ENCODE results near the gene NOL6. TPM values are rescaled to one million over a fixed set of nuclear protein-coding genes. Genes with fewer than 3 reads are reported as not detected.
A peak's percentile ranks its signal among the peaks of the same experiment; 100 is the strongest.

NOL6 gene
- polyA plus RNA-seq, 1 donor (not counting 4 experiments of a cell fraction or from before 2014, with no cell fraction given) = 63.6 TPM

- peaks cover 59 to 81% of the 10 kb centered on the region in 2 experiments for H3K36me3 ChIP-seq (ENCODE audit: control insufficient read depth in 2 of 2, extremely low read depth in 1 of 2, insufficient read depth in 2 of 2, low read length in 2 of 2)
- H4K20me1 ChIP-seq (ENCODE audit: control insufficient read depth, extremely low read depth, insufficient read depth, low read length) = no peaks in the 10 kb centered on the region
- no peak overlapping the region for H3K4me3 ChIP-seq (ENCODE audit: control insufficient read depth in 2 of 3, extremely low read depth in 1 of 3, insufficient read depth in 2 of 3, low read depth in 1 of 3, low read length in 3 of 3)
- peak overlapping the region; percentile 57 for H3K4me2 ChIP-seq (ENCODE audit: control insufficient read depth, extremely low read depth, insufficient read depth, low read depth, low read length)
- no peaks in the 10 kb centered on the region for H3K27me3 ChIP-seq (ENCODE audit: control insufficient read depth, extremely low read depth, insufficient read depth, low read length)
- FAIRE-seq = no peak
- dilution Hi-C loops (cut with MboI; ENCODE audit: extremely low pct_ligation_motif_present, low sequenced_read_pairs) = no loop called here
- H3K27ac ChIP-seq (ENCODE audit: control insufficient read depth, insufficient read depth, low read length) = peak overlapping the region; percentile 67
- no peaks in the 10 kb centered on the region for H3K9me3 ChIP-seq (ENCODE audit: control insufficient read depth, low read depth, low read length)
- H3K9ac ChIP-seq (ENCODE audit: control insufficient read depth, extremely low read depth, insufficient read depth, low read length) = peak overlapping the region; percentile 29
- no peak for DNase-seq (ENCODE audit: low read depth, low spot score)
- H3K4me1 ChIP-seq (ENCODE audit: control insufficient read depth, extremely low read depth, insufficient read depth, low read length) = peaks cover 57% of the 10 kb centered on the region
- no peak for TF ChIP-seq CTCF (optimal IDR thresholded peaks at IDR 0.05 in 1 of 3, IDR thresholded peaks at IDR 0.05 in 1 of 3, conservative IDR thresholded peaks at IDR 0.05 in 1 of 3; ENCODE audit: extremely low read depth in 1 of 3, insufficient read depth in 2 of 3, low read length in 3 of 3)
- TF ChIP-seq EZH2 (IDR thresholded peaks at IDR 0.05; ENCODE audit: low read length) = no peak
- H3K79me2 ChIP-seq (ENCODE audit: control insufficient read depth, insufficient read depth, low read length) = peaks cover 26% of the 10 kb centered on the region
- no peak overlapping the region for H2AFZ ChIP-seq (ENCODE audit: control insufficient read depth, low read length)
- no peaks in the 10 kb centered on the region for H3K9me1 ChIP-seq (ENCODE audit: control insufficient read depth, extremely low read depth, insufficient read depth, low read length)
Observed at GRCh38 chr9:33465096-33465495, 8.6 kb downstream of the NOL6 start.

GRCh38 chr9:33464045-33464636 is 9.6 kb downstream of the NOL6 start:
- Histone ChIP-seq H3K27ac (ENCODE audit: control insufficient read depth, insufficient read depth, low read length) (peak overlapping the region; percentile 67), H3K79me2 (ENCODE audit: control insufficient read depth, insufficient read depth, low read length) (peaks cover 16% of the 10 kb centered on the region), H3K4me2 (ENCODE audit: control insufficient read depth, extremely low read depth, insufficient read depth, low read depth, low read length) (peak overlapping the region; percentile 57), H3K27me3 (ENCODE audit: control insufficient read depth, extremely low read depth, insufficient read depth, low read length) (no peaks in the 10 kb centered on the region), H3K36me3 (ENCODE audit: control insufficient read depth in 2 of 2, extremely low read depth in 1 of 2, insufficient read depth in 2 of 2, low read length in 2 of 2) (peaks cover 50 to 74% of the 10 kb centered on the region in 2 experiments), H4K20me1 (ENCODE audit: control insufficient read depth, extremely low read depth, insufficient read depth, low read length) (no peaks in the 10 kb centered on the region), H3K4me1 (ENCODE audit: control insufficient read depth, extremely low read depth, insufficient read depth, low read length) (peaks cover 66% of the 10 kb centered on the region), H3K9me1 (ENCODE audit: control insufficient read depth, extremely low read depth, insufficient read depth, low read length) (no peaks in the 10 kb centered on the region), H3K9ac (ENCODE audit: control insufficient read depth, extremely low read depth, insufficient read depth, low read length) (peak overlapping the region; percentile 29), H3K4me3 (ENCODE audit: control insufficient read depth in 2 of 3, extremely low read depth in 1 of 3, insufficient read depth in 2 of 3, low read depth in 1 of 3, low read length in 3 of 3) (no peak overlapping the region), H3K9me3 (ENCODE audit: control insufficient read depth, low read depth, low read length) (no peaks in the 10 kb centered on the region), H2AFZ (ENCODE audit: control insufficient read depth, low read length) (no peak overlapping the region)
- TF ChIP-seq CTCF (optimal IDR thresholded peaks at IDR 0.05 in 1 of 3, IDR thresholded peaks at IDR 0.05 in 1 of 3, conservative IDR thresholded peaks at IDR 0.05 in 1 of 3; ENCODE audit: extremely low read depth in 1 of 3, insufficient read depth in 2 of 3, low read length in 3 of 3) = no peak
- TF ChIP-seq EZH2 (IDR thresholded peaks at IDR 0.05; ENCODE audit: low read length) = no peak
- FAIRE-seq (peak; percentile 76), DNase-seq (ENCODE audit: low read depth, low spot score) (no peak)
- dilution Hi-C loops (cut with MboI; ENCODE audit: extremely low pct_ligation_motif_present, low sequenced_read_pairs) = no loop called here
